Measurements from ENCODE around the gene USP5. TPM values are rescaled to one million over a fixed set of nuclear protein-coding genes. Genes with fewer than 3 reads are reported as not detected.

The USP5 gene, protein sequence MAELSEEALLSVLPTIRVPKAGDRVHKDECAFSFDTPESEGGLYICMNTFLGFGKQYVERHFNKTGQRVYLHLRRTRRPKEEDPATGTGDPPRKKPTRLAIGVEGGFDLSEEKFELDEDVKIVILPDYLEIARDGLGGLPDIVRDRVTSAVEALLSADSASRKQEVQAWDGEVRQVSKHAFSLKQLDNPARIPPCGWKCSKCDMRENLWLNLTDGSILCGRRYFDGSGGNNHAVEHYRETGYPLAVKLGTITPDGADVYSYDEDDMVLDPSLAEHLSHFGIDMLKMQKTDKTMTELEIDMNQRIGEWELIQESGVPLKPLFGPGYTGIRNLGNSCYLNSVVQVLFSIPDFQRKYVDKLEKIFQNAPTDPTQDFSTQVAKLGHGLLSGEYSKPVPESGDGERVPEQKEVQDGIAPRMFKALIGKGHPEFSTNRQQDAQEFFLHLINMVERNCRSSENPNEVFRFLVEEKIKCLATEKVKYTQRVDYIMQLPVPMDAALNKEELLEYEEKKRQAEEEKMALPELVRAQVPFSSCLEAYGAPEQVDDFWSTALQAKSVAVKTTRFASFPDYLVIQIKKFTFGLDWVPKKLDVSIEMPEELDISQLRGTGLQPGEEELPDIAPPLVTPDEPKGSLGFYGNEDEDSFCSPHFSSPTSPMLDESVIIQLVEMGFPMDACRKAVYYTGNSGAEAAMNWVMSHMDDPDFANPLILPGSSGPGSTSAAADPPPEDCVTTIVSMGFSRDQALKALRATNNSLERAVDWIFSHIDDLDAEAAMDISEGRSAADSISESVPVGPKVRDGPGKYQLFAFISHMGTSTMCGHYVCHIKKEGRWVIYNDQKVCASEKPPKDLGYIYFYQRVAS
- total RNA-seq: 10 to 100 TPM; 50.6 to 60.0 (median 54.0) TPM

DNA sequence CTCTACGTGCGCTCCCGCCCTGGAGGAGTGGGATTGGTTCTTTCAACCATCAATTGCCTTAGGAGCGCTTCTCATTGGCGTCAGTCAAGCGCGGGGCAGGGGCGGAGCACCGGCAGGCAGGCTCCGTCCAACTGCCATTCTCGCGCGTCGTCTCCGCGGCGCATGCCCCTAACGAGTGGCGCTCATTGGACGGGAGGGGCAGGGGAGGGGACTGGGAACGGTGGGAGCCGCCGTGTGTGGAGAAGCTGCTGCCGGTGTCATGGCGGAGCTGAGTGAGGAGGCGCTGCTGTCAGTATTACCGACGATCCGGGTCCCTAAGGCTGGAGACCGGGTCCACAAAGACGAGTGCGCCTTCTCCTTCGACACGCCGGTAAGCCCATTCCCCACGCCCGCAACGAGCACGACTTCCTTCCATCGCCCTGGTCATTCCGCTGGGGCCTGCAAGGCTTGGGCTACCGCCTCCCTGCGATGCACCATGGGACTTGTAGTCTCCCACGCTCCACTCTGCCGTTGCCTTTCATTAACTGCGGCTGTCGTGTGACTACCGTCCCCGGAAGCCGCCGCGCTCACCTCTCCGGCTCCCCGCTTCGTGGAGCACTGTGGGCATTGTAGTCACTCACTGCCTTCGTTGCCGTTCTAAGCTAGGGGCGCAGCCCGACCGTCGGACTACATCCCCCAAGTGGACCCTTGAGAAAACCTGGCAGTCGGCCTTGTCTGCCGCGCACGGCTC lies at the start of gene USP5:
TSS of gene USP5 (plus strand) at position 230 of the 730 bp plus-strand sequence. CDS start at position 260, 30 bp downstream.
- TF ChIP-seq POLR2A (IDR thresholded peaks at IDR 0.05): peak in 3 of 4 donors; percentile 40 to 68 (median 57)
- TF ChIP-seq, protein P1, sequence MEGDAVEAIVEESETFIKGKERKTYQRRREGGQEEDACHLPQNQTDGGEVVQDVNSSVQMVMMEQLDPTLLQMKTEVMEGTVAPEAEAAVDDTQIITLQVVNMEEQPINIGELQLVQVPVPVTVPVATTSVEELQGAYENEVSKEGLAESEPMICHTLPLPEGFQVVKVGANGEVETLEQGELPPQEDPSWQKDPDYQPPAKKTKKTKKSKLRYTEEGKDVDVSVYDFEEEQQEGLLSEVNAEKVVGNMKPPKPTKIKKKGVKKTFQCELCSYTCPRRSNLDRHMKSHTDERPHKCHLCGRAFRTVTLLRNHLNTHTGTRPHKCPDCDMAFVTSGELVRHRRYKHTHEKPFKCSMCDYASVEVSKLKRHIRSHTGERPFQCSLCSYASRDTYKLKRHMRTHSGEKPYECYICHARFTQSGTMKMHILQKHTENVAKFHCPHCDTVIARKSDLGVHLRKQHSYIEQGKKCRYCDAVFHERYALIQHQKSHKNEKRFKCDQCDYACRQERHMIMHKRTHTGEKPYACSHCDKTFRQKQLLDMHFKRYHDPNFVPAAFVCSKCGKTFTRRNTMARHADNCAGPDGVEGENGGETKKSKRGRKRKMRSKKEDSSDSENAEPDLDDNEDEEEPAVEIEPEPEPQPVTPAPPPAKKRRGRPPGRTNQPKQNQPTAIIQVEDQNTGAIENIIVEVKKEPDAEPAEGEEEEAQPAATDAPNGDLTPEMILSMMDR (IDR thresholded peaks at IDR 0.05): peak in 2 of 6 experiments; percentile 25 to 40
- Histone ChIP-seq H3K27ac (peak within 1 kb of the TSS; percentile 92 to 99 (median 97)), H3K36me3 (peaks cover 14 to 45% (median 16%) of the 10 kb centered on the region in 3 donors), H3K9me3 (no peaks in the 10 kb centered on the region), H3K4me1 (peaks cover 11 to 29% (median 24%) of the 10 kb centered on the region in 3 donors), H3K27me3 (no peaks in the 10 kb centered on the region), H3K4me3 (peak within 1 kb of the TSS; percentile 58 to 86 (median 71))
- 0% methylated on average over 10 to 14 of the region's 65 CpGs for WGBS, 2 donors
- intact Hi-C loops (cut with DNase I): no loop called here
- peak; percentile 99 for DNase-seq

DNA sequence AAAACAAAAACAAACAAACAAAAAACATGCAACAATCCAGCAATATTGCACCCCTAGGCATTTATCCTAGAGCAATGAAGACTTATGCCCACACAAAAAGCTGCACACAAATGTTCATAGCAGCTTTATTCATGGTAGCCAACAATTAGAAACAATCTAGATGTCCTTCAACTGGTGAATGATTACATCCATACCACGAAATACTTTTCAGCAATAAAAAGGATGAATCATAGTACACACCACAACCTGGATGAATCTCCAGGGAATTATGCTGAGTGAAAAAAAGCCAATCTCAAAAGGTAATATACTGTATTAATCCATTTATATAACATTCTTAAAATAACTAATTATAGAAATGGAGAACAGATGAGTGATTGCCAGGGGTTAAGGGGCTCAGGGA lies 44.8 kb upstream of the USP5 start:
- H3K9me3 ChIP-seq: no peaks in the 10 kb centered on the region
- H3K36me3 ChIP-seq: no peaks in the 10 kb centered on the region
- no peak for TF ChIP-seq POLR2A (IDR thresholded peaks at IDR 0.05)
- TF ChIP-seq, protein P1 (IDR thresholded peaks at IDR 0.05): no peak
- H3K4me1 ChIP-seq: no peaks in the 10 kb centered on the region
- no peaks in the 10 kb centered on the region for H3K27me3 ChIP-seq
- intact Hi-C loops (cut with DNase I): no loop called here
- no peak for DNase-seq
- H3K4me3 ChIP-seq: no peak overlapping the region
- H3K27ac ChIP-seq: no peak overlapping the region
- WGBS, 2 donors: 20 to 55% methylated on average over 1 of the region's 1 CpG

DNA sequence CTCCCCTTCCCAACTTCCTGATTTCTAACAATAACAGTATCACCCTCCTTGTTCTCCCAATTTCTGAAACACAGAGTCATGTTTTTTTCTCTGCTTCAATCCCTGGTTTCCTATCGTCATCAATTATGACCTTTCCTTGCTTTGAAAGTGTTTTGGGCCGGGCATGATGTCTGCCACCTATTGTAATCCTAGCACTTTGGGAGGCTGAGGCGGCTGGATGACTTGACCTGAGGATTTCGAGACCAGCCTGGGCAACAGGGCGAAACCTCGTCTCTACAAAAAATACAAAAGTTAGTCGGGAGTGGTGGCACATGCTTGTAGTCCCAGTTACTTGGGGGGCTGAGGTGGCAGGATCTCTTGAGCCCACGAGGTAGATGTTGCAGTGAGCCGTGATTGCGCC lies 42.9 kb upstream of the USP5 start:
- no peaks in the 10 kb centered on the region for H3K9me3 ChIP-seq
- DNase-seq: no peak
- H3K27ac ChIP-seq: no peak overlapping the region
- H3K4me1 ChIP-seq: no peaks in the 10 kb centered on the region
- TF ChIP-seq POLR2A (IDR thresholded peaks at IDR 0.05): no peak
- TF ChIP-seq, protein P1 (IDR thresholded peaks at IDR 0.05): no peak
- no peak overlapping the region for H3K4me3 ChIP-seq
- WGBS, 2 donors: 75 to 78% methylated on average over 5 to 6 of the region's 10 CpGs
- intact Hi-C loops (cut with DNase I): no loop called here
- H3K36me3 ChIP-seq: no peaks in the 10 kb centered on the region
- H3K27me3 ChIP-seq: peaks cover 0 to 5% (median 0%) of the 10 kb centered on the region in 4 donors

DNA sequence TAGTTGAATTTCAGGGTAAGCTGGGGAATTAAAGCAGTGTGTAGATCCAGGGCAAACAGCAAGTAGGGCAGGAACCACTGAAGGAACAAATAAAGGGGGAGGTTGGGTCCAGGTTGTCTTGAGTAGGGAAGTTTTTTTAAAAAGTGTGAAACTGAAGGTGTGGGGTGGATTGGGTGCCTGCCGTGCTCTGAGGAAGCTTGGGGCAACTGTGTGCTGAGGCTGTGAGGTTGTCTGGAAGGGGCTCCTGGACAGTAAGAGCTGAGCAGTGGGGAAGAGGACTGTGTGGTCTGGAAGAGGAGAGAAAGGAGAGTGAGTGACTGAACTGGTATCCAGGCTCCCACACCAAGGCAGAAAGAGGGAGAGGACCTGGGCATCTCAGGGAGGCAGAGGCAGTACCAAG lies 41.2 kb upstream of the USP5 start:
- Histone ChIP-seq H3K4me3 (no peak overlapping the region), H3K27ac (no peak overlapping the region), H3K27me3 (peaks cover 0 to 14% (median 0%) of the 10 kb centered on the region in 4 donors), H3K36me3 (no peaks in the 10 kb centered on the region), H3K4me1 (no peaks in the 10 kb centered on the region), H3K9me3 (no peaks in the 10 kb centered on the region)
- intact Hi-C loops (cut with DNase I): no loop called here
- DNase-seq: no peak
- no peak for TF ChIP-seq POLR2A (IDR thresholded peaks at IDR 0.05)
- TF ChIP-seq, protein P1 (IDR thresholded peaks at IDR 0.05): no peak
- WGBS, 2 donors: 80 to 84% methylated on average over 1 of the region's 1 CpG

Measured in esophagus squamous epithelium (tissue), 5 donors.